Heart left ventricle (tissue), 13 donors: ENCODE results near the gene RERG.

Experiments
- POLR2A ChIP-seq, 2 donors: fragments of 450-650 bp; IDR thresholded peaks; one replicate each; pipeline ENCODE4 v1.6.1; 2017; ENCODE audit warnings: antibody characterized with exemption in 2 of 2, mild to moderate bottlenecking in 2 of 2, moderate library complexity in 2 of 2
- TF ChIP-seq, protein P1 (sequence below), 12 donors: fragments of 200-600 bp; sonication (generic) in 4 of 12; IDR thresholded peaks; one replicate each; pipeline versions ENCODE4 v1.5.0 to v1.8.0; 2018 to 2022; ENCODE audit warnings: antibody characterized with exemption in 12 of 12, mild to moderate bottlenecking in 5 of 12
- donor health status: ischemic (EF 13 %, LVEDD 7.1; RV severe dilation, severe dysfunction).
- donor health status: DM: no; HTN: yes; CAD: no.
- donor health status: DM: no; HTN: no; CAD: no.
- donor health status: ischemic (EF 25% LVEDD 6.9; RV normal size, moderate dysfunction).
- donor health status: ischemic (EF 25% LVEDD 5.7; RV mildly dilated, moderate dysfunction).
- donor health status: ischemic (EF 35%, LVEDD 5.7; RV mildly dilated, moderate dysfunction).
- donor health status: nonischemic (EF 11% LVEDD 7.7; RV severe dilation, severe dysfunction).
- donor health status: DM: yes; HTN: yes; CAD: no.
- donor health status: PGD.
- donor health status: ischemic (EF 29% LVEDD 5.4; RV normal size, mild dysfunction).
- donor health status: nonischemic (EF 23%, LVEDD 6.1; RV moderate dilation, normal function).

DNA sequence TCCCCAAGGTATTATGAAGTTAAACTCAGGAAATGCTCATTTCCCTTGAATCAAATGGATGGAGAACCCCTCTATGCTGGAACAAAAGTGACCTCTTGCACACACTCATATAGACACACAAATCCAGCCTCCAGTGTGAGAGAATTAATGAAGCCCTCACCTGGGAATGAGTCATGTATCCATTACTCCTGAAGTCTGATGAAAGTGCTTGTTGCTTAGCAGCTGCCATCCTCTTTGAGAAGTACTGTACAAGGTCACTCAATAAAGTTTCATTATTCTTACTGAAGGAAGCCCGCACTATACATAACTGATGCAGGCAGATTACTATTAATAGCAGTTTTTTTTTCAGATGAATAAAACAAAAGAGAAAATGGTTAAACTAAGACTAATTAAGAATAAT lies 102.3 kb downstream of the RERG start:
- TF ChIP-seq POLR2A (IDR thresholded peaks at IDR 0.05): no peak
- TF ChIP-seq, protein P1, sequence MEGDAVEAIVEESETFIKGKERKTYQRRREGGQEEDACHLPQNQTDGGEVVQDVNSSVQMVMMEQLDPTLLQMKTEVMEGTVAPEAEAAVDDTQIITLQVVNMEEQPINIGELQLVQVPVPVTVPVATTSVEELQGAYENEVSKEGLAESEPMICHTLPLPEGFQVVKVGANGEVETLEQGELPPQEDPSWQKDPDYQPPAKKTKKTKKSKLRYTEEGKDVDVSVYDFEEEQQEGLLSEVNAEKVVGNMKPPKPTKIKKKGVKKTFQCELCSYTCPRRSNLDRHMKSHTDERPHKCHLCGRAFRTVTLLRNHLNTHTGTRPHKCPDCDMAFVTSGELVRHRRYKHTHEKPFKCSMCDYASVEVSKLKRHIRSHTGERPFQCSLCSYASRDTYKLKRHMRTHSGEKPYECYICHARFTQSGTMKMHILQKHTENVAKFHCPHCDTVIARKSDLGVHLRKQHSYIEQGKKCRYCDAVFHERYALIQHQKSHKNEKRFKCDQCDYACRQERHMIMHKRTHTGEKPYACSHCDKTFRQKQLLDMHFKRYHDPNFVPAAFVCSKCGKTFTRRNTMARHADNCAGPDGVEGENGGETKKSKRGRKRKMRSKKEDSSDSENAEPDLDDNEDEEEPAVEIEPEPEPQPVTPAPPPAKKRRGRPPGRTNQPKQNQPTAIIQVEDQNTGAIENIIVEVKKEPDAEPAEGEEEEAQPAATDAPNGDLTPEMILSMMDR (IDR thresholded peaks at IDR 0.05): no peak
